AG04450 (cell line): ENCODE measurements around the gene ZNF253. TPM values are rescaled to one million over a fixed set of nuclear protein-coding genes. Genes with fewer than 3 reads are reported as not detected.
A peak's percentile ranks its signal among the peaks of the same experiment; 100 is the strongest.
"Not testable (repeated sequence)": the region's sequence is repeated elsewhere in the genome, so short reads cannot be mapped to it uniquely, and the experiment has no call there.

Experiments
- CTCF ChIA-PET: fragments of 300-600, 350-600 bp; formaldehyde crosslinking; extraction: SDS; loops from one replicate; lab custom pipeline; 2022; ENCODE audit warnings: antibody characterized with exemption, inconsistent platforms; lab: Charles Lee
- POLR2A ChIA-PET: fragments of 350-600 bp; formaldehyde crosslinking; extraction: SDS; loops from one replicate; lab custom pipeline; 2021; ENCODE audit warnings: antibody characterized with exemption, inconsistent platforms; lab: Yijun Ruan, JAX
- DNase-seq: peaks from one replicate; pipeline ENCODE4 v3.0.0-alpha.2; 2011; ENCODE audit warnings: low read depth, low spot score
- H3K27ac ChIP-seq: one replicate; pipeline ENCODE4 v1.5.1; 2012; ENCODE audit warnings: low read depth, low read length, control low read depth
- H3K27me3 ChIP-seq: one replicate; pipeline ENCODE4 v1.6.0; 2012; ENCODE audit warnings: low read length; ENCODE audit not compliant: control insufficient read depth, insufficient read depth
- H3K4me3 ChIP-seq: 2 replicates; pipeline ENCODE4 v1.5.1; 2011; ENCODE audit warnings: mild to moderate bottlenecking, low read depth, low read length, control low read depth
- H3K9me3 ChIP-seq: 2 replicates; pipeline ENCODE4 v1.5.1; 2012; ENCODE audit warnings: low read length; ENCODE audit not compliant: control insufficient read depth, insufficient read depth
- CTCF ChIP-seq: IDR thresholded peaks from 2 replicates; pipeline ENCODE4 v1.5.1; 2011; ENCODE audit warnings: low read depth, low read length, control low read depth, inconsistent platforms
- polyA plus RNA-seq: library from polyadenylated mRNA; depleted of rRNA; stranded (reverse); fragments of >200 nt; gene quantifications from 2 replicates; pipeline ENCODE4 v1.2.3, GENCODE V29; 2011

Gene ZNF253
- polyA plus RNA-seq, 1 experiment = 4.2 TPM

DNA sequence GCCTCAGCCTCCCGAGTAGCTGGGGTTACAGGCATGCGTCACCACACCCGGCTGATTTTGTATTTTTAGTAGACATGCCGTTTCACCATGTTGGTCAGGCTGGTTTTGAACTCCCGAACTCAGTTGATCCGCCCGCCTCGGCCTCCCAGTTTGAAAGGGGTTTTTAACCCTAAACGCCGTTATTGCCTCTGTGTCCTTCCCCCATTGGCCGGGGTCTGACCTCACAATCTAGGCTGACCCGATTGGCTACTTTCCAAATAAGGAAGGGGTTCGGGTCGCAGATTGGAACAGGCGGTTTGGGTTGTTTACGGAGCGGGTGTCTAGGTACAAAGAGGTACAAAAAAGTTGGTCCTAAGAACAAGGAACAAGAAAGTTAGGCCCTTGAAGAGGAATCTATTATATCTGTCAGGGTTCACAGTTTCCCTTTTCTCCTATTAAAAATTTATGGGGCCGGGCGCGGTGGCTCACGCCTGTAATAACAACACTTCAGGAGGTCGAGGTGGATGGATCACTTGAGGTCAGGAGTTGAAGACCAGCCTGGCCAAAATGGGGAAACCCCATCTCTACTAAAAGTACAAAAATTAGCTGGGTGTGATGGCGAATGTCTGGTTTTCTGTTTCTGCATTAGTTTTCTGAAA lies 1.0 kb downstream of the ZNF253 start:
- H3K27ac ChIP-seq = peak overlapping the region; percentile 92
- ChIA-PET CTCF (interaction anchor here (1.2 kb wide), 1 partner anchor 13 kb away, joined by 3 read pairs; no protein-coding TSS in a partner anchor), POLR2A (interaction anchor here (1.5 to 2.1 kb wide), 4 partner anchors 34 to 172 kb away, joined by 5 to 20 read pairs (median 12); partner anchors contain the start of genes ZNF14, ZNF506, ZNF682 and ZNF93)
- H3K27me3 ChIP-seq = no peaks in the 10 kb centered on the region
- TF ChIP-seq CTCF = no peak
- H3K9me3 ChIP-seq = peaks cover 30% of the 10 kb centered on the region
- peak overlapping the region; percentile 83 for H3K4me3 ChIP-seq
- no peak for DNase-seq

- H3K9me3 ChIP-seq = peaks cover 27% of the 10 kb centered on the region
- H3K27ac ChIP-seq, DNase-seq, CTCF ChIA-PET, H3K27me3 ChIP-seq, H3K4me3 ChIP-seq, POLR2A ChIA-PET: not testable (repeated sequence)
Measured at GRCh38 chr19:19870086-19870485, 4.4 kb downstream of the ZNF253 start.

- POLR2A ChIA-PET = no interaction called here
- no peaks in the 10 kb centered on the region for H3K27me3 ChIP-seq
- CTCF ChIA-PET = no interaction called here
- H3K27ac ChIP-seq = no peak overlapping the region
- H3K9me3 ChIP-seq = peaks cover 34% of the 10 kb centered on the region
- TF ChIP-seq CTCF = no peak
- DNase-seq = no peak
- H3K4me3 ChIP-seq = no peak overlapping the region
Measured at GRCh38 chr19:19871932-19872331, 6.2 kb downstream of the ZNF253 start.

- CTCF ChIA-PET = no interaction called here
- no peak for TF ChIP-seq CTCF
- POLR2A ChIA-PET = no interaction called here
- H3K4me3 ChIP-seq = no peak overlapping the region
- peaks cover 31% of the 10 kb centered on the region for H3K9me3 ChIP-seq
- DNase-seq = no peak
- no peaks in the 10 kb centered on the region for H3K27me3 ChIP-seq
- no peak overlapping the region for H3K27ac ChIP-seq
Measured at GRCh38 chr19:19873381-19873780, 7.7 kb downstream of the ZNF253 start.

DNA sequence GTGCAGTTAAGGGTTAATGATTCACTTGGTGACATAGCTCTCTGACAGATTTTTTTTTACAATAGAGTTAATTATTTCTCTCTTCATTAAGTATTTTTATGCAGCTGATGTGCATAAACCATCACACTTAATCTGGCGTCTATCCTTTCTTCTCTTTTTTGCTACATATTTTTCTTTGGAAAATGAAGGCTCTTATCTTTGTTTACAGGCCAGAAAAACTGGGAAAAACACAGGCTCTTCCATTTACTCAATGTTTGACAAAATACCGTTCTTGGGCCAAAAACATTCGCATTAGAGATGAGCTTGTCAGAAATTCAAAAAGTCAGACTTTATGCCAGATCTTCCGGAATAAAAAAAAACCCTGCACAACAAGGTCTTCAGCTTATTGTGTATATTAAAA lies 12.0 kb downstream of the ZNF253 start:
- no peak for TF ChIP-seq CTCF
- Histone ChIP-seq H3K9me3 (peaks cover 41% of the 10 kb centered on the region), H3K27ac (no peak overlapping the region), H3K4me3 (no peak overlapping the region), H3K27me3 (no peaks in the 10 kb centered on the region)
- ChIA-PET CTCF (no interaction called here), POLR2A (no interaction called here)
- DNase-seq = no peak
